Measurements from ENCODE around the gene PEF1.

PEF1 gene

DNA sequence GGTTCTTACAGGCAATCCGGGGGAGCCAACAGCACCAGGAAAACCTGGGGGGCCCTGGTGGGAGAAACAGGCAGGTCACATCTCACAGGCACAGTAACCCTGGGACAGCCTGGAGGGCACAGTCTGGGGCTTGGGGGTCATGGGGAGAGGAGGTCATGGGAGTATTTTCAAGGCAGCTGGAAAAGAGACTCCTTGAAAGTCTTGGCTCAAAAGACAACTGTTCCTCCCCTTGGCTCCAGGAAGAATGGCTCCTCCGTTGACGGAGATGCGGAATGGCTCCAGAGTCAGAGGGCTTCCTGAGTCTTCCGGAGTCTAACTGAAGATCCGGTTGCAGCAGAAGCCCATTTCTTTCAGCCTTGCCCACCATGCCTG lies 25.9 kb upstream of the PEF1 start:
- DNase-seq, result no peak

DNA sequence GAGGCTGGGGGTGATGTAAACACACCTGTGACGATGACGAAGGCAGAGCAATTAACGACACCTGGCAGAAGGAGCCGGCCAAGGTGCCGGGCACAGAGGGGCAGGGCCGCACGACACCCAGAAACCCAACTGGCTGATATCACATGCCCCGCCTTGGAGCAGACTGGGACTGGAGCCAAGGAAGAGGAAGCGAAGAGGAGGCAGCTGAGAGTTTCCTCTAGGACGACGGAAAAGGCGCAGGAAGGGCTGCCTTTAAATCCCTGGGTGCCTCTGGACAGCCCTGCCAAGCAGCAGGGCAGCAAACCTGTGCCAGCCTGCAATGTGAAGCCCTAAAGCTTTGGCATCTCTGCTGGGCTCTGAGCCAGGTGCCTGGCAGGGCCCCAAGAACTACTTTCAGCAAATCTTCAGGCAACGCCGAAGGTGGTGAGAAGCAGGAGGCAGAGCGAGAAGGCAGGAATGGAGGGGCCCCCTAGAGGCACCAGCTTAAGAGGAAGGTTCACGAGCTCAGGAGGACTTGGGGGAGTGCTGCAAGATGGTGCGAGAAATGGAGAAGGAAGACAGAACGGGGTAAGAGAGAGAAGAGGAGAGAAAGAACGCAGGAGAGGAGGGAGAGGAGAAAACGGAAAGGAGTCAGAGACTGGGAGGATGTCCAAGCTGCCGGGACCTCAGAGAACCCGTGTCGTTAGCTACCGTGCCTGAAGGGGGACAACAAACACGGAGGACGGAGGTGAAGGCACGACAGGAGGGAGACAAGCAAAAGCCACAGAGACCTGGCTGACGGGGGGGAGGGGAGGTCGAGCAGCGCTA lies 25.3 kb upstream of the PEF1 start:
- DNase-seq, result peak; percentile 16

DNA sequence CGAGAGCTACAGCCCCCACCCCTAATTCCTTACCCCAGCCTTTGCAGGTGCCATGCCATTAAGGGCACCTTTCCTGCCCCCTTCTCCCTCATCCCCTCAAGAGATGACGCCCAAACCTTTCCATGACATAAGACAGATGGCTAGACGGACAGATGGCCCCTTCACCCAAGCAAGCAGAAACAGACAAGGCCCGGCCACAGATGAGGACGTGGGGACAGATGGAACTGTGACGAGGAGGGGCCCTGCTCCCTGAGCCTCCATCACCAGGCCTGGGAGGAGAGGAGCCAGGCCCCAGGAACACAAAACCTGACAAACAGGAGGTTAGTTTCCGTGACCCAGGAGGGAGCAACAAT lies 24.7 kb upstream of the PEF1 start:
- no peak for DNase-seq

DNA sequence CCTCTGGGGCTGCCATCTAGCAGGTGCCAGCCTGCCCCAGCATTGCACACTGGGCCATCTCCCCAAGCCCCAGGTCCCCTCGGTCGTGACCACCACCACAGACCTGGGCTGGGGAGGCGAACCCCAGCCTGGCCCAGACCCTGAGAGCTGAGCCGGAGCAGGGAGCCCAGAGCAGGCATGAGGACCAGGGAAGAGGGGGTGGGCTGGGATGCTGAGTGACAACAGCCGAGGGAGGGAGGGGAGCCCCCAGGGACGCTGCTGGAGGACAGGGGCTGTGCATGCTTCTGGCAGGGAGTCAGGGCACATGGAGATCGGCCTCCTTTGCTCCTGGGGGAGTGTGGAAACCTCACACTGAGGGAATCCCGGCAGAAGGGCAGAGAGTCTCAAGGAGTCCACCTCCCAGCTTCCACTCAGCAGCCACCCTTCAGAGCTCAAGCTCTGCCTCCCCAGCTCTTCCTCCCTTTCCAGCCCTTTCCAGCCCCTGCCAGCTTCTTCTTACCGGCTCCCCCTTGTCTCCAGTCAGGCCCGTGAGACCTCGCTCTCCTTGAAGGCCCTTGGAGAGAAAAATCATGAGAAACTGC lies 23.7 kb upstream of the PEF1 start:
- no peak for DNase-seq

DNA sequence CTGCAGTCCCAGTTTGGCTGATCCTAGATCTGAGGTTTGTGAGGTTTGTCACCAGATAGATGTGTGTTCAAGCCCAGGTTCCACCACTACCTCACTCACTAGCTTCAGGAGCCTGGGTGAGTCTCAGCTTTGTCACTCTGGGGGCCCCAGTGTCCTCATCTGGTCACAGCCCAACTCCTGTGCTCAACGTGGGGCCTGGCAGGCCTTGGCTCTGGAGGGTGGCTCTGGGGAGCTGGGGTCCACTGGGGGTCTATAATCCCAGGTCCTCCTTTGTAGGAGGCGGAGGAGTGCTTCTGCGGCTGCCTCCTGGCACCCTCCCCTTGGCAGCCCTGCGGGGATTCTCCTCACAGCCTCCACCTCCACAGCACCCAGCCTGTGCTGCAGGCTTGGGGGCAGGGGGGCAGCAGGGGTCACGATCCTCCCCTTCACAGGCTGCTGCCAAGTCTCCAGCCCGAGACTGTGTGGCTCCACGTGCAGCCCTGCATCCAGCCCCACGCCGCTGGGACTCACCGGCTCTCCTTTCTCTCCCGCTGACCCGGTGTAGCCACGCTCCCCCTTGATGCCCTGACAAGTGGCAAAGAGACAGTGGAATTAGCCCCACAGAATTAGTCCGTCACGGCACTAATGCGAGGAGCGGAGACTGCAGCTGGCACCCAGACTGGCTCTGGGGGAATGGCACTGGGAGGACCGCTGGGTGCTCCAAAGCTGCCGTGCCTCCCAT lies 22.5 kb upstream of the PEF1 start:
- no peak for DNase-seq

DNA sequence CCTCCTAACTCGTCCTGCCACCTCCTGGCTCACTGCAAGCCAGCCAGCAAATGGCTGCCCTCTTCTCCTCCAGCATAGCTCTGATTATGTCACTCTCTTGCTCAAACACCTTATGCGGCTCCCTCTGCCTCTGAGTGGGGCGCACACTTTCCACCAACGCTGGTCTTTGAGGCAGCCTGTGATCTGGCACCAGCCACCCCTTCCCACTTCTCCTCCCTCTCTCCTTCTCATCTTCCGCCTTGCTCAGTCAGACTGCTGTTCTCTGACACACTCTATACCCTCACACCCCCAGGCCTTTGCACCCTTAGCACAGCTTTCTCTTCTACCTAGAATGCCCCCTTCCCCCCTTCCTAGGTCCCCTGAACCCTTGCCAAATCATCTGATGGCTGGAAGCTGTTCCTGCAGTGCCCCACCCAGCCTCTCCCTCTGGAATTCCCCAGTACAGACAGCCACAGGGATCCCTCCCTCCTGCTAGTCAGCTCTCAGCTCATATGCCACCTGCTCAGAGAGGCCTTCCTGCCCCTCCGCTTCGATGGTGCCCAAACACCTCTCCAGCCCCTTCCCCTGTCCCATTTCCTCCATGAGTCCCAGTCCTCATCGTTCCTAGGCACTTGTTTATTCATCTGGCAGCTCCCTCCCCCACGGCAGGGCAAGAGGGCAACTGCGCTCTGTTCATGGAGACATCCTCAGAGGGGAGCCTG lies 21.7 kb upstream of the PEF1 start:
- no peak for DNase-seq

DNA sequence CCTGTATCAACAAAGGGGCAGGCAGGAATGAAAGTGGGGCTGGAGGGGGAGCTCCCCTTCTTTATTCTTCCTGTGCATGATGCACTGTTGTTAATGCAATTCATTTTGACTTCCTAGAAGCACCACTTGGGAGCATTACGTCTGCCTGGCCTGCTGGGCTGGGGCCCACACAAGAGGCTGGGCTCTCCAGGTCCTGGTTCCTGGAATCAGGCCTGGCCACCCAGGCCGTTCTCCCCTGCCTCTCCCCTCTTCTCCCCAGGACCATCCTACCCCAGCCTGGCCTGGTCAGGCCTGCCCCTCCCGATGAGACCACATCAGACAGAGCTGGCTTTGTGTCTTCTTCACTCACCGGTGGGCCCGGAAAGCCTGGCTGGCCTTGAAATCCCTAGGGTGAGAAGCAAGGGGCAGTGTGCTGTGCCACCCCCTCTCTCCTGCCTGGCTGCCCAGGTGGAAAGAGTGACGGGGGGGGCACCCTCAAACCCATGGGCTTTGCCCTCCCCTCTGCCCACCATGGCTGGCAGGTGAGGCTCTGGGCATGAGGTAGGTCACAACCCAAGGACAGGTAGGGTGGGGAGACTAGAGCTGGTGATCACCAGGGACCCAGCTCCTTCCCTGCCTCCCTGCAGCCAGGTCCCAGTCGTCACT lies 20.7 kb upstream of the PEF1 start:
- no peak for DNase-seq

DNA sequence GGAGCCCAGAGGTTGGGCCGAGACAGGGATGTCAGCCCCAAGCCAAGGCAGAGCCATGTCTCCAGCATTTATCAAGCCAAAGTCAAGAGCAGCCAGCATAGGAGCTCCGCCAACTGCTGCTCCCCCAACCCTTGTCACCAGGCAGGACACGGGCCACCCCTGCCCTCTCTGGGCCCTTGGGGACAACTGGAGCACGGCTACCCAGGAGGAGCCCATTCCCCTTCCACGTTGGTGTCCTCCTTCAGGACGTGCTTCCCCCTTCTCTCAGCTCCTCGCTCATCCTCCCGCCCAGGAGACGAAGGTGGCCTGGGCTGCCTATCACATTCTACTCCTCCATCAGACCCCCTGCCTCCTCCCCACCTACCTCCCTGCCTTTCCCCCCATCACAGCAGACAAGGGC lies 19.9 kb upstream of the PEF1 start:
- no peak for DNase-seq

DNA sequence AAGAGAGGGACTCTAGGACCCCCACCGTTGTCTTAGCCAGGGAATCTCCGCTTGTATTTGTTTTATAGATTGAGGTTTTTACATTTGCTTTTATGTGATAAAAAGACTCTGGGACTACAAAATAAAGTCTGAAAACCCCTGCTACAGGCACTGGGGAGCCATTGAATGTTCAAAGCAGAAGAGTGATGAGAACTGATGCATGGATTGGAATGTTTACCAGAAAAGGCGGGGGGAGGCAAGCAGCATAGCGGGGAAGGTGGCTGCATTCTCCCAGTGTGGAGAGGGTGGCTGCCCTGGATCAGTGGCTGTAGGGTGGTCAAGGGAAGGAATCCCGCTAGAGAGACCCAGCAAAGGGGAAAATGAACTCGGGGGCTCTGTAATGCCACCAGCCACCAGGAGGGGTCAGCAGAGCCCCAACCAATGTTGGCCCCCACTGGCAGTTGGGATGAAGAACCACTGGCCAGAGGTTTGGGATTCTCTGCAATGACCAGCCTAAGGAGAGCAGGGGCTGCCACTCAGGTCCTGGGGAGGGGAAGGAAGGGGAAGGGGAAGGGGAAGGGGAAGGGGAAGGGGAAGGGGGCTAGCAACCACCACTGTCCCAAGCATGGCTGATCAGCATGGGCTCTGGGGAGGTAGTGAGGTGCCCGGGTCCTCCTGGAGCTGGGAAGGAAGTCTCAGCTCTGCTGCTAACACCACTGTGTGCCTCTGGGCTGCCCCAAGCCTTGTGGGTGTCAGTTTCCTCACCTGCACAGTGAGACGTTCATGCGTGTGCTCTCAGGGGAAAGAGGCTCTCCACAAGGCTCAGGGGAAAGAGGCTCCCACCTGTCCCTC lies 19.2 kb upstream of the PEF1 start:
- DNase-seq, result peak; percentile 60

DNA sequence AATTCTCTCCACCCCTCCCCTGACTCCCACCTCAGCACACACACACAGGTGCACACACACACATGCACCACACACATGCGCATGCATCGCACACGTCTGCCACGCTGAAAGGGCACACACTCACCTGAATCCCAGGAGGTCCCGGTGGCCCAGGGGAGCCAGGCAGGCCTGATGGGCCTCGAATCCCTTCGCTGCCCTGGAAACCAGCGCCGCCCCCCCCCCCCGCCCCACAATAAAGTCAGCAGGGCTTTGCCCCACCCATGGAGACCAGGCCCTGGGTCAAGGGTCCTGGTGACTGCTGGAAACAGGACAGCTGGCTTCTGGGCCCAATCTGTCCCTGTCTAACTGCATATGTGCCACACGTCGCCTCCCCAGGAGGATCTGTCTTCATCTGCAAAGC lies 17.8 kb upstream of the PEF1 start:
- DNase-seq, result no peak

DNA sequence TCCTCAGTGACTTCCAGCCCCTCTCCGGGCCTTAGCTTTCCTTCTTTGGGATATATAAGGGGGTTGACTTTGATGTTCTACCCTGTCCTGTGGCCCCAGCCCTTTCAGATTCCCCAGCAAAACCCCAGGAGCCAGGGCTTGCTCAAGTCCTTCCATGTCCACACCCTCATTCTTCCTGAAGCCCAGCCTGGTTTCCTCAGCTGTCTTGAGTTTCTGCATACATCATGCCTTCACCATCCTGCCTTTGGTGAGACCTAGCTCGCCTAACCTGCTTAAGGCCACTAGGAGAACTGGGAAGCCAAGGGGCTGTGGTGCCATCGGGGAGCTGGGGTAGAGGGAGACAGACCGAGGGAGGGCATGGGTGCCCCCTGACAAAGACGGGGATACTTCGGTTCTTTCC lies 17.2 kb upstream of the PEF1 start:
- DNase-seq, result no peak

DNA sequence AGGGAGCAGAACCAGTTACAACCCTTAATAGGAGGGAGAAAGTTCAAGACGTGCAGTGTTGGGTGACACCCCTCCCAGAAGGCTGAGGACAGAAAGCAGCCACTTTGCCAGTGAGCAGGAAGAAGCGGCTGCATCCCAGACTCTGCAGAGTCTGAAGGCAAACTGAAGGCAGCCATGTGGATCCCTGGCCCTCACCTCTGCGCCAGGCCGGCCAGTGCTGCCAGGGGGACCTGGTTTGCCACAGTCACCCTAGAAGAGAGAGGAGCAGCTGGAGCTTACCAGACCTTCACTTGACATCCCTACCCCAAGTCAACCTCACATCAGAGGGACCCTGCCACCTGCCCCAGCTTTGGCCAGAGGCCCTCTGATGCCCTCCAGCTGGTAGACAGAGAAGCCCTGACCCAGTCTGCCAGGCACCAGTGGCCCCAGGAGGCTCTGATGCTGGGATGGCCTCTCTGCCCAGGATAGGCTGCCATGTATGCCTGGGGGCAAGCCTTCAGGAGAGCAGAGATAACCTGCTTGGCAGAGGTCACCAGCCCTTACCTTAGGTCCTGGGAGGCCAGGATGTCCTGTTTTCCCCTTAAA lies 16.3 kb upstream of the PEF1 start:
- DNase-seq, result no peak

DNA sequence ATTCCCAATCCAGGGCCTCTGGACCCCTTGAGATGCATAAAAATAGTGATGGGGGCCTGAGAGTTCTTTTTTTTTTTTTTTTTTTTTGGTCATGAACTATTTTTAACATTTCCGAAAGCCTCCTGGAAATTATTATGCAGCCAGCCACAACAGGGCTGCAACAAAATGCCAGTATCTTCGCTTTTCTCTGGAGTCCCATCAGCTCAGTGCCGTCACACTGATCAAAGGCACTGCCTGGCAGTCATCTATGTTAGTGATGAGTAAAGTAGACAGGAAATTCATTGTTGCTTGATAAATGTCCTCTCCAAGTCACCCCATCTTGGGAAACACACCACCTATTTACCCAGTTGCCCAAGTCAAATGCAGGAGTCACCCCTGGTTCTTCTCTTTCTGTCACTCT lies 15.2 kb upstream of the PEF1 start:
- no peak for DNase-seq

DNA sequence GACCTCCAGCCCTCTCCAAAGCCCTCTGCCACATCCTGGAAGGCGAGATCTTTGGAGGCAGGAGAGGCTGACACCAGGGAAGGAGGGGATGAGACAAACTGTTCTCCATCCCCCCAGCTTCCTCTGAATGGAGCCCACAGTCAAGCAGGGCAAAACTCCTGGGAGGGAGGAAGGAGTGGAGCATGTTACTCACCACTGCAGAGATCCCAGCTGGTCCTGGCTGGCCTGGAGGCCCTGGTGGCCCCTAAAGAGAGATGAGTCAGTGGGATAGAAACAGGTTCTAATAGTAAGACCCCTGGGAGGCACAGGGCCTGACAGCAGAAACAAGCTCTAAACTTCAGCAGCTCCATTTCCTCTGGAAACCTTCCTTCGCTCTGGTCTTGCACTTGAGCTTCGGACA lies 14.0 kb upstream of the PEF1 start:
- DNase-seq, result no peak

DNA sequence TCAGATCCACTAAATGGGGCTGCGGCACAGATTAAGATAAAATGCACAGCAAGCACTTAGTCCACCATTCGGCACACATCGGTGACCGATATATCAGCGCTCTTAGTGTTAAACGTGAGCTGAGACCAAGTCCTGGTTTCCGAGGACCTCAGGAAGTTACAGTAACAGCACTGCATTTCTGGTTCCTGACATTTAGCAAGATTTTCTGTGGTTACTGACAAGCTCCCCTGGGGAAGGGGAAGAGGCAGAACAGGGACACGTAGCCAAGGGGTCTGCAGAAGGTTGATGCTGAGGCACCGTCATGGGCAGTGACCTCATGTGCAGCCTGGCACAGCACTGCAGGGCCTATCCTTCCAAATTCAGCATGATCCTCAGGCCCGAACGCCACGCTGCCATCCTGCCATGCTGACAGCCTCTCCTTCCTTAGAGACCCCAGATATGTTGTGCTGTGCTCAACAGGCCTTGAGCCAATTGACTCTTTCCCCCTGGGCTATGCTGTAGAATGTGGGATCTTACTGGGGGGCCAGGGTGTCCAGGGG lies 13.4 kb upstream of the PEF1 start:
- DNase-seq, result no peak

DNA sequence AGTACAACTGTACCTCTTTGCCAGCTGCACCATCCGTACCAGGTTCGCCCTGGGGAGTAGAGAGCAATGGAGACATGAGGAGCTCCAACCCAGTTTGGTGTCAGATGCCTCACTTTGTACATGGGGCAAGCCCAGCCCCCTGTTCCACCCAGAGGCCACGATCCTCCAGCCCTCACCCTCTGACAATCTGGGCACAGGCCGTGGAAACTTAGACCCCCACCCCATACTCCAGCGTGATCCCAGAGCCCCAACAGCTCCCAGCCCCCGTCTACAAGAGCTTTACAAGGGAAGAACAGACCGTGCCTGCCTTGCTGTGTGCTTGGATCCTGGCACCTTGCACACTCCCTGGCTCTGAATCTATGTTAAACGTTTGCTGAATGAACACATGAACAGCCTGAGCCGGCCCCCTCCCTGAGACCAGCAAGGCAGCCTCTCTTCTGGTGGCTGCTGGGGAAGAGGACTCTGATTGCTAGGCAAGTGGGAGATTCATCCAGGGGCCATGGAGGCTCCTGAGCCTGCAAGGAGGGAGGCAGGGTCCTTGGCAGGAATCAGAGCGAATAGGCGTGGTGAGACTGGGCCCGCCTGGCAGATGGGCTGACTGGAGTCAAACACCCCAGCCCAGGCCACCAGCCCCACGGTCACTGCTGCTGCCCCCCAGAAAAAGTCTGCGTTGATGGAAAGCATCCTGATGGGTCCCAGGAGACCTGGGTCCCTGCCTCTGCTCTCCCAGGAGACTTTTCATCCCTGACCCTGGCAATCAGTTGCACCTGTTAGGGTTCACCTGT lies 12.5 kb upstream of the PEF1 start:
- DNase-seq, result no peak

DNA sequence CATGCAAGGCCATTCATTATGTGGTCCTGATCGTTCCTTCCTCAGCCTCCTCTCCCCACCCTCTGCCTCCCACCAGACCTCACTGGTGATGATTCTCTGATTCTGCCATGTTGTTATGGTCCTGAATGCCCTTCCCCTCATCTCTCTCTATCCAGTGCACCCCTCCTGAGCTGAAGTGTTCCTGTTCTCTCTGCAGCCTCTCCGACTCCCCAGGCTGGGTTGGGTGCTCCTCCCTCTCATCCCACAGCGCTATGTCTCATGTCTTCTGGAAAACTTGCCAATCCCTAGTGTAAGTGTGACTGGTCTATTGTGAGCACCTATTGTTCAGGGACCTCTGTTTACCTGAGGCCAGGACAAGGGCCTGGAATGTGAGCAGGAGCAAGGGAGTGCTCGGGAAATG lies 11.1 kb upstream of the PEF1 start:
- no peak for DNase-seq

DNA sequence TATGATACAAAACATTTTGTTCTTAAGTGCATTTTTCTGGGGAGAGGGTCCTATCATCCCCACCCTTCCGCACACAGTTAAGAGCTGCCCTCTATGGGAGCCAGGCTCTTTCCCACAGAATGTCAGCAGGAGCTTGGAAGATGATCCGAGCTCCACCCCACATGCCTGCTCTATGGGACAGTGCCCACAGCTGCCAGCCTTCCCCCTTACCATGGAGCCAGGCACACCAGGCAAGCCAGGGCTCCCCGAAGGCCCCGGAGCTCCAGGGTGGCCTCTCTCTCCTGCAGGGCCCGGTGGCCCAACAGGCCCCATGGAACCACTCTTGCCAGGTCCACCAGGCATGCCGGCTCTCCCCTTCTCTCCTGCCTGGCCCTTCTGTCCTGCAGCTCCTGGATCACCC lies 10.4 kb upstream of the PEF1 start:
- no peak for DNase-seq

DNA sequence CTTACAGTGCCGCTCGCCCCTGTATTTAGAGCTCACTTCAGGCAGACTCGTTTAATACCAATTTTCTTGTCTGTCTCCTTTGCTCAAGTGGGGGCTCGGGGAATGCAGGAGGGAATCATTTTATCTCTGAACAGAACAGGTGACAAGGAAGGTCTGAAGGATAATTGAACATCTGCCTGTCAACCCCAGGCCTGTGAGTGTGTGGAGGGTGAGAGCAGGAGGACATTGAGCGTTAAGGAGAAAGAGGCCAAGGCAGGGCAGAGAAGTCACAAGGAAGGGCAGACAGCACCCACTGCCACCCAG lies 9.7 kb upstream of the PEF1 start:
- DNase-seq, result no peak

DNA sequence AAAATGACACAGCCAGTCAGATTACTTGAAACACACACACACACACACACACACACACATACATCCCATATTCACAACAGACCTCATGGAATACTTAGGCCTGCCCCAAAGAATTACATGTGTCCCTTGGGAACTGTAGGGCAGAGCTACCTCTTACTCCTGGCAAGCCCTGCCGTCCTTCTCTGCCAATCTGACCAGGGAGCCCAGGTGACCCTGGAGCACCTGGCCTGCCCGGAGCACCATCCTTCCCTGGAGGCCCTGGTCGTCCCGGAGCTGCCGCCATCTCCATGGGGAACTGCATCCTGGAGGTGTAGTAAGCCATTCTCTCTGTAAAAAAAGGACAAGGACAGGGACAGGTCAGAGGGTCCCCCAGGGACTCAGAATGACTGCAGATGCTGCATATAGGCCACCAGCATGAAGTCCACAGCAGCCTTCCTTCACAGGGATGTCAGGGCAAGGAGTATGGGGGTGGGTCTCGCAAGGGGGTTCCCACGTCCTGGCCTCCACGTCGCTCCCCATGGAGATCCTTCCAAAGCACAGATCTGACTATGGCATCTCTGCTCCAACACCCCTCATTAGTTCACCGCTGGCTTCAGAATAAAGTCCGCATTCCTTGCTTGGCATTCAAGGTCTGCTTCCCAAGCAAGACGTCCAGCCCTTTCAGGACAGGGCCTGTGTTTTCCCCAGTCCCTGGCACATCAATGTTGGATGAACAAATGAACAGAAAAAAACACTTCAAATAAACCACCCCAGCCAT lies 9.2 kb upstream of the PEF1 start:
- DNase-seq, result no peak

Data from stimulated activated CD4-positive, alpha-beta T cell treated with anti-CD3 and anti-CD28 coated beads, Interleukin-4, amount 100 ng/mL, for 1 hour (primary cell).